Cardiac septum (tissue), 1 donor: ENCODE results near the gene CADM3. TPM values are rescaled to one million over a fixed set of nuclear protein-coding genes. Genes with fewer than 3 reads are reported as not detected.

ENCODE experiments used
- DNase-seq: peaks from one replicate; pipeline ENCODE4 v3.0.0-alpha.2; 2020; ENCODE audit warnings: low spot score
- intact Hi-C: fragments of 100-400 bp; cut with DNase I; formaldehyde crosslinking; loops from one replicate; pipeline ENCODE4 v1.14.0; 2022
- long read RNA-seq: library from polyadenylated mRNA; unstranded; transcript quantifications from one replicate; pipeline ENCODE4 v2.0.0, GENCODE V29; 2021
- total RNA-seq: library from RNA; stranded (reverse); fragmentation: NEBNext Ultra II Directional; extraction: Animal tissue kit (Norgen Biotek cat#: 25700); gene quantifications from one replicate; pipeline ENCODE4 v1.2.1, GENCODE V29; 2021
- donor health status: DM: no; HTN: no; CAD: no.

The CADM3 gene
- 1.0 TPM for total RNA-seq
- long read RNA-seq, partial matches to known transcripts: 0 of 1 reads
- long read RNA-seq, other reads (novel, unspliced or antisense): 0 of 1 reads

GRCh38 chr1:159171254-159171687, at the start of gene CADM3:
Gene CADM3 (plus strand): TSS chr1:159171615. CDS start chr1:159171766, 151 bp downstream.
- intact Hi-C loops: no loop called here
- DNase-seq: no peak

- DNase-seq: no peak
- intact Hi-C loops: no loop called here
These were observed 49.3 kb upstream of the CADM3 start for GRCh38 chr1:159122005-159122621.

DNA sequence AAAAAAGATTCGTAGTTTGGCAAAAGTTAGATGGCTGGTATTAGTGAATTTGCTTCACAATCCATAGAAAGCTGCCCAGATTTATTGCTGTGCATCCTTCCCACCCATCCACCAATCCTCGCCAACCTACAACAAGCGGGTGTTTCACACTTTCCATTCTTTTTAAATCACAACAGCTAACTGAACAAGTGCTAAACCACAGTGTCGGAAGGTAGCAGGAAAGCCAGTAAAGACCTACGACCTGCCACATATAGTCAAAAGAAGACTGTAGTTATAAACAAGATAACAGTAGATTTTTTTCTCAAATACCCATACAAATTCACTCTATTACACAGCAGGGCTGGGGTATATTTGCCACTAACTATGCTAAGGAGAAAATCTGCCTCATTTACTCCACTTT, 47.8 kb upstream of the CADM3 start:
- DNase-seq: no peak
- intact Hi-C loops: no loop called here

GRCh38 chr1:159132271-159132881, 39.0 kb upstream of the CADM3 start:
- peak; percentile 80 for DNase-seq

GRCh38 chr1:159140474-159140873, 30.9 kb upstream of the CADM3 start:
- intact Hi-C loops: no loop called here
- no peak for DNase-seq

More at GRCh38 chr1:159132271-159132881, 39.0 kb upstream of the CADM3 start:
- intact Hi-C loops: no loop called here

DNA sequence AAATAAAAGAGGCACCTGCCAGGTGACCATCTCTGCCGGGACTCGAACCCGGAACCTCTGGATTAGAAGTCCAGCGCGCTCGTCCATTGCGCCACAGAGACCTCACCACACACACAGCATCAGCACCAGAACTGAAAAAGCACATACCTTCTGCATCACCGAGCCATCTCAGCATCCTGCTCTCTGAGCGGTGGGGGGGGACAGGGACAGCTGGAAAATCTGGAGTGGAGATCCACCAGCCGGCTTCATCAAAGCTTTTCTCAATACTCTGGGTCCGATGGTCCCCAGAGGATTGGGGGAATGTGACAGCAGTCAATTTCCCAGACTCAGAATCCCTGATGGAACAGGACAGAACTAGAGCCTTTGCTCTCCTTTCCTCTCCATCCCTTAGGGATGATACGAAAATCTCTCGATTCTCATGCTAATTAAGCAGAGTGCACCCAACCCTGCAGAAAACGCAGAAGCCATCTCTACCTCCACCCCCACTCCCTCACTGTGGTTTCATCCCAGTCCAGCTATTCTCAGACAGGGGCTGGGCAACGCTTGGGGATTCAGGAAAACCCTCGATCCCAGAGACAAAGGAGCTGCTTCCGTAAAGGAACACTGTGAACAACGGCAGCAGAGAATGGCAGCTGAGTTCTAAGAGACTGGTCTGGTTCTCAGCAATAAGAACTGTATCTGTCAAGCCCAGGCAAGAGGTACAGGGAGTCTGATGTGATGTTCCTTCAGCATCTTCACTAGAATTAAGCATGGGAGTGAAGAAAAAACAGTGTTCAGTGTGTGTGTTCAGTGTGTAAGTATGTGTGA, 29.6 kb upstream of the CADM3 start:
- intact Hi-C loops: no loop called here
- no peak for DNase-seq

- intact Hi-C loops: no loop called here
- DNase-seq: no peak
These were observed 29.1 kb upstream of the CADM3 start for GRCh38 chr1:159142391-159142663.

DNA sequence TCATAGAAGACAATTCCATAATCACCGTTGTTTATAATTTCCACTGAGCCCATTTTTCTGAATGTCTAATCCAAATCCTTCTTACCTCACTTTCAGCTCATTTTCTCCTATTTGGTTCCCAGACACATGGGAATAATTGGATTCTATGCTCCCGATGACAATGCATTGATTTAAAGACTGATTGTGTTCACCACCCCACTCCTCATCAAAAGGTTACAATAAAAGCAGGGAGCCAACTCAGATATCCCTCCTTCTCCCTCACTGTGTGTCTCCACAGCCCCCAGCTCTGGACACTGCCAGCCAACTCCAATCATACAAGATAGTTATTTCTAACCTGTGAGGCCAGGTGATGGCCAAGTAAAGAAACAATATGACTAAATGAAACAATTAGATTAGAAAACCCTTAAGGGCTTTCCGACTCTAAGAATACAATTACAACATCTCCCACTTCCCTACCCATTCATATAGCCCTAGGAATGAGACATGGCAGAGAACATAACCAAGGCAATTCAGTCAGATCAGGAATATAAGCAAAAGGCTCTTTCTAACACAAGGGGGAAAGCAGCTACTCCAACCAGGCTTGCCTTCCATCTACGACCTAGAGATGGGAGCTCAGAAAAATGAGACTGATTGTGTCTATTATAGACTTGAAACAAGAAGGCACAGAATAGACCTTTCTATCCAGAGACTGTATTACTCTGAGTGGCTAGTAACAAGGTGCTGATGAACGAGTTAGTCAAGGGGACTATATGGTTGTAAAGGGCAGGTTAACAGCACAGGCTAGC, 28.5 kb upstream of the CADM3 start:
- no peak for DNase-seq
- intact Hi-C loops: no loop called here

DNA sequence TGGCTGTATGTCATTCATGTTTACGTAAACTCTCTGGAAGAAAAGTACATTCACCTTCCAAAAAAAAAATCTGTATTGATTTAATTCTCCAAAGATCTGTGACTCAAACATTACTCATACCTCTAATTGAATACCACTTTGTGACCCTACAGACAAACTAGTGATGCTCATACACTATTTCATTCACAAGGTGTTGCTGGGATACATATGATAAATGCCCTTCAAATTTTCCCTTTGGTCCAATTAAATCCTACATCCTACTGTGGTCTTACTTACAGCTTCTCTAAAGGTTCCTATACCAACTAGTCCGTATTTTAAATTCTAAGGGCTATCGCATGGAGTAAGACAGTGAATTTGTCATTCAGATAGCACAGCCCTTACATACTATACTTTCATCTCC, 26.8 kb upstream of the CADM3 start:
- no peak for DNase-seq
- intact Hi-C loops: no loop called here

- intact Hi-C loops: no loop called here
- DNase-seq: no peak
These were observed 24.4 kb upstream of the CADM3 start for GRCh38 chr1:159146980-159147379.

DNA sequence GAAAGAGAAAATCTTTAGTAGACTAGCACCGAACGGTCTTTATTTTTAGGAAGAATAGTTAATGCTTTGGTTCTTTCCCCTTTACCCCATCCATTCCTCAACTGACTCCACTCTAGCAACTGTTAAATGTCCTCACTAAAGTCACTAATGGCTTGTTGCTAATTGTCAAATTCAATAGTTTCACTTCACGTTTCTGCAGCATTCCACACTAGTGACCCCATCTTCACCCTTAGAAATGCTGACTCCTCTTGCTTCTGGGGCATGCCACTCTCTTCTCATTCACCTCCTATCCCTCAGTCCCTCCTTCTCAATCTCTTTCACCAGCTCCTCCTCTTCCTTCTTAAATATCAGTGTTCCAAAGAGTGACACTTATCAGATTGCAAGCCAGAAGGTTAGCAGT, 19.4 kb upstream of the CADM3 start:
- intact Hi-C loops: no loop called here
- DNase-seq: no peak

DNA sequence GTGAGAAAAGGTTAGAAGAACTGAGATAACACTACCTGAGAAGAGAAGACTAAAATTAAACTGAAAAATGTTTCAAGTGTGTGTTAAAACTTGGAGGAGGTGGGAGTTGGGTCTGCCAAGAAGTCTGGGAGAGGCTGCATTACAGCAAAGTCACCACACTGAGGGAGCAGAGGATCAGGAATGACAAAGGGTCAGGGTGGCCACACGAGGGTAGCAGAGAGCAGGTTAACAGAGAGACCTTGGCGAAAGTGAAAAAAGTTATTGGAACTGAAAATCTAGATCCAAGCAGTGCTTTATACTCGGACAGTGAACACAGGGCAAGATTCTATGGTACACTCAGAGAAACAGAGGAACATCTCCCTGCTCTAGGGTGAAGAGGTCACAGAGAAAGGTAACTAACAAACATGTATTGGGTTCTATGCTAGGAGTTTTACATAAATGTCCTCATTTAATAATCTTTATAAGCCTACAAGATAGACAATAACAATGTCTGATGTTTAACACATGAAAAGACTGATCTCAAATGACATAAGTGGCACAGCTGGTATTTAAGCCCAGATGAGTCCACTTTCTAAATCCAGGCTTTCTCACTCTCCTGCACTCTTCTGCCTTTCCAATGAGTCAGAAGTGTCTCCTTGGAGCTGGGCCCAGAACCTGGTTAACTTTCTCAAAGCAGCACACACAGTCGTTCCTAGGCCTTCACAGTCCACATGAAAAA, 10.3 kb upstream of the CADM3 start:
- intact Hi-C loops: loop anchor here (1.0 to 10.0 kb wide), 3 partner anchors 36 to 634 kb away; no protein-coding TSS in a partner anchor

DNA sequence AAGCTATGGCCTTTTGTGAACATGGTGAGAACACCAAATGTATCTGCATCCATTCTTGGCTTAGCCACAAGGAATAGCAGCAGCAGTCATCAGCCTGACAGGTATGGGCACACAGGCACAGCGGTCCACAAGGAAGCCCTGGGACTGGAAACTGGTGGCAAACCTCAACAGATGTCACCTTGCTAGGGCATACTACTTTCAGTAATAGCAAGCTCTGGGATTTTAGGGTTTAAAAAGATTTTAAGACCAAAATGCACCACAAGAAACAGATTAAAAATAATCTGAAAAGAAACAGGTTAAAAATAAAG, 9.7 kb upstream of the CADM3 start:
- no peak for DNase-seq
- intact Hi-C loops: loop anchor here (1.0 to 10.0 kb wide), 3 partner anchors 36 to 633 kb away; no protein-coding TSS in a partner anchor

More for the DNA sequence above, 10.3 kb upstream of the CADM3 start:
- no peak for DNase-seq

GRCh38 chr1:159162516-159163265, 8.7 kb upstream of the CADM3 start:
- intact Hi-C loops: loop anchor here (5.0 to 10.0 kb wide), 2 partner anchors 35 to 632 kb away; no protein-coding TSS in a partner anchor
- DNase-seq: no peak

DNA sequence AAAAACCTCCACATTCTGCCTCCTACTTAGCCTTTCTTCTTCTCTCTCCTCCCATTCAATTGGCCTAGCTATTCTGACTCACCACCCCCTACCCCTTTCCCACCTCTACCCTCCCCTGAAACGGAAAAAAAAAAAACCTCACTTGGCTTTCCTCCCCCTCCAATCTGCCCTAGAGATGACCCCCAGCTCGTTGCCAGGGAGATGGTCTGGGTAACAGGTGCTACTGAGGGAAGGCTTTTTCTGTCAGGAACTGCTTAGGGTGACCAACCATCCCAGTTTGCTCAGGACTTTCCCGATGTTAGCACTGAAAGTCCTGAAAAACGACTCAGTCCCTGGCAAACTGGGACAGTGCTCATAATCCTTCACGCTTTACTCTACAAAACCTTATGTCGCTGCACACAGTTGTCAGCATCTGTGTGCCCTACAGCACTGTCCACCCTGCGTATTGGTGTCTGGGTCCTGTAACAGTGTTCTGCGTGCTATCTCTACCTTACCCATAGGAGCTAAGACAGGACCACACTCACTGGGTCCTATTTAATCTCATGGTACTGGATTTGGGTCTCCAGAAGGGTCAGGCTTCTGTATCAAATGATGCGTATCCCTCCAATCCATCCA, 7.7 kb upstream of the CADM3 start:
- intact Hi-C loops: loop anchor here (5.0 to 10.0 kb wide), 2 partner anchors 34 to 631 kb away; no protein-coding TSS in a partner anchor
- no peak for DNase-seq

DNA sequence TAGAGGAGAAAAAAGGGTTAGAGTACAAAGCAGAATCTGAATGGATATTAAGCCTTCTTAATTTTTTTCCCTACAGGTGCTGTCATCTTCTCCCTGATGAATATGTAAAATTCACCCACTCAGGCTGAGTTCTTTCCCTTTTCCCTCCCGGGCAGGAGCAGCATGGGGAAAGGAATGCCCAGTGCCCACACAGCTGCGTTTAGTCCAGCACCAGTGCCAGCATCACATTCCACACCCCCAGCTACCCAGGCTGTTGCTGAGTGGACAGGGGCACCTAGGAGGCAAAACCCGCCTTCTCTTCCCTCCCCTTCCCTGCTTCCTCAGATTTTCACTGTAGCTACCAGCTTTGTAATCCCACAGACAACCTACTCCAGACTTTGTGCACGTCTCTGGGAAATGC, 3.4 kb upstream of the CADM3 start:
- intact Hi-C loops: loop anchor here (10.0 kb wide), 1 partner anchor 627 kb away; no protein-coding TSS in a partner anchor
- no peak for DNase-seq

DNA sequence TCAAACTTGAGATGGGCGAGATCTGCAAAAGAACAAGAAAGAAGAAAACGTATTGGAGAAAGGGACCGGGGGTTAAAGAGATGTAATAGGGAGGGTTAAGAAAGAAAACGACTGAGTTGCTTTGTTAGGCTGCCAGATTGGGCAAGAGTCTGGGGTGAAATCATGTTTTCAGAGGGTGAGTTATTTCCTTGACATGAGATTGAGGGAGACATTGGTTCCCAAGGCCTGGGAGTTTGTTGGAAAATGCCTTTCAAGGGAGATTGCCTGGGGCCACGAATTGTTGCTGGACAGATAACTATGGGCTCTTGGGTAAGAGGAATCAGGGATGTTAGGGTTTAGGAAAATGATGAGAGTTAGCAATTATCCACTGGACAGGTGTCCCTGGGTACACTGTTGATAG, 776 bp upstream of the CADM3 start:
- no peak for DNase-seq
- intact Hi-C loops: no loop called here
